ENCODE measurements around the gene SYT13.

SYT13 gene

DNA sequence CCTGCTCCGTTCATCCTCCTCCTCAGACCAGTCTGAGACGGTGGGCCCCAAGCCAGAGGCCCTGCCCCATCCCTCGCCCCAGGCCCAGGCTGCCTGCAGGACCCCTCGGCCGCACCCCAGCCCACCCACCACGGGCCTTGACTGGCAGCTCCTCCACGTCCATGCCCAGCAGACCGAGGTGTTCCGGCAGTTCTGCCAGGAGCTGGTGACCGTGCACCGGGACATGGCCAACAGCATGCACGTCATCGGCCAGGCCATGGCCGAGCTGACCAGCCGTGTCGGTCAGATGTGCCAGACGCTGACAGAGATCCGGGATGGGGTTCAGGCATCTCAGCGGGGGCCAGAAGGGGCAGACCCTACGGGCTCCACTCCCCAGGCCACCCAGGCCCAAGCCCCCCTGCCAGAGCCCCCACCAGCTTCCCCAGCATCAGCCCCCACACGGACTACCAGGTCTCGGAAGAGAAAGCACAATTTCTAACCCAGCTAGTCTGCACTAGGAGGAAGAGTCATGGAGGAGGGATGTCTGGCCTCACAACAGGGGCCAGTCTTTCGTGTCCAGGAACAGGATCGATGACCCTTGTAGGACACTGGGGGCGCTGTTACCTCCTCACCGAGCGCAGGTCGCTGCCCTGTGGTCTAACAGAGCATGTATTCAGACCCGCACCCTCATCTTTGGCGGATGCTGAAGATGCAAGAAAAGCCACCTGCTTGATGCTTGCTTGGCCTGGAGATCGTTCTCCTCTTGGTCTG lies 73.4 kb downstream of the SYT13 start:
- Histone ChIP-seq H3K4me3 (ENCODE audit: insufficient read length, low read depth) (no peak overlapping the region), H3K36me3 (ENCODE audit: insufficient read depth, insufficient read length, low read length) (peaks cover 37% of the 10 kb centered on the region)
- peak; percentile 55 for DNase-seq (ENCODE audit: low read depth, low spot score)

DNA sequence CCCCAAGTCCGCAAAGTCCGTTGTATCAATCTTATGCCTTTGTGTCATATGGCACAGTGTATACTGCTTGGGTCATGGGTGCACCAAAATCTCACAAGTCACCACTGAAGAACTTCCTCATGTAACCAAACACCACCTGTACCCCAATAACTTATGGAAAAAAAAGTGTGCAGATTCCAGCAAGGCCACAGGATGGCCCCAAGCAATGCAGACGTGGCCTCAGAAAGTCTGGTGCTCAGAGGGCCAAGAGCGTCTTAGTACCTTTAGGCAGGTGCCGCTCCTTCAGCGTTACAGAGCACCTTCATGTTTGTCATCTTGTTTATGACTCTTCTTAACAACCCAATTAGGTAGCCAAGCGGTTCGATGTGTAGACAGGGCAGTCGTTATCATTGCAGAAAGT lies 74.4 kb downstream of the SYT13 start:
- no peak for TF ChIP-seq ZNF274 (IDR thresholded peaks at IDR 0.05; ENCODE audit: low read depth, low read length)
- no peak for TF ChIP-seq SUZ12 (IDR thresholded peaks at IDR 0.05; ENCODE audit: extremely low read depth, insufficient read depth, insufficient read length)
- TF ChIP-seq YY1 (IDR thresholded peaks at IDR 0.05; ENCODE audit: insufficient read depth, insufficient read length), result no peak
- H3K9ac ChIP-seq (ENCODE audit: insufficient read length, low read depth), result no peak overlapping the region
- H3K36me3 ChIP-seq (ENCODE audit: insufficient read depth, insufficient read length, low read length), result peaks cover 37% of the 10 kb centered on the region
- no peaks in the 10 kb centered on the region for H3K27me3 ChIP-seq (ENCODE audit: insufficient read depth, insufficient read length)
- peaks cover 22% of the 10 kb centered on the region for H3K4me1 ChIP-seq (ENCODE audit: insufficient read depth, insufficient read length)
- DNase-seq (ENCODE audit: low read depth, low spot score), result no peak
- H3K9me3 ChIP-seq (ENCODE audit: insufficient read depth, low read length), result no peaks in the 10 kb centered on the region
- H3K4me3 ChIP-seq (ENCODE audit: insufficient read length, low read depth), result no peak overlapping the region

More for the DNA sequence above, 73.4 kb downstream of the SYT13 start:
- Histone ChIP-seq H3K9ac (ENCODE audit: insufficient read length, low read depth) (no peak overlapping the region), H3K27me3 (ENCODE audit: insufficient read depth, insufficient read length) (no peaks in the 10 kb centered on the region), H3K4me1 (ENCODE audit: insufficient read depth, insufficient read length) (peaks cover 22% of the 10 kb centered on the region), H3K9me3 (ENCODE audit: insufficient read depth, low read length) (no peaks in the 10 kb centered on the region)
- TF ChIP-seq ZNF274 (IDR thresholded peaks at IDR 0.05; ENCODE audit: low read depth, low read length) (no peak), SUZ12 (IDR thresholded peaks at IDR 0.05; ENCODE audit: extremely low read depth, insufficient read depth, insufficient read length) (no peak), YY1 (IDR thresholded peaks at IDR 0.05; ENCODE audit: insufficient read depth, insufficient read length) (no peak)

DNA sequence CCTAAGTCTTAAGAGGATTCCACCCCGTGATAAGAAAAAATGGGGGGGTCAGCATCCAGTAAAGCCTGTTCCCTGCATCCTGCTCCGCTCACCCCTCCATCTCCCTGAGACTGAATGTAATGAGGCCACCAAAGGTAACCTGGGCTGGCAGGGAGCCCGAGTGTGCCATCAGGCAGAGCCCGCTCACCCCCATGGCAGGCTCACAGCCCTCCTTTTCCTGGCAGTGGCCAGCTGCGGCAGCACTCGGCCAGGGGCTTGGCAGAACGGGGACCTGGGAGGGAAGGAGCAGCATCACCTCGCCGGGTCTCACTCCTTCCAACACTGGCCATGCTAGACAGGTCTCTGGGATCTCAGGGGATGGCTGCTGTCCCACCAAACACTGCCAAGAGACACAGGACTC lies 75.3 kb downstream of the SYT13 start:
- no peak overlapping the region for H3K9ac ChIP-seq (ENCODE audit: insufficient read length, low read depth)
- H3K36me3 ChIP-seq (ENCODE audit: insufficient read depth, insufficient read length, low read length), result peaks cover 38% of the 10 kb centered on the region
- H3K27me3 ChIP-seq (ENCODE audit: insufficient read depth, insufficient read length), result no peaks in the 10 kb centered on the region
- H3K4me3 ChIP-seq (ENCODE audit: insufficient read length, low read depth), result no peak overlapping the region
- no peaks in the 10 kb centered on the region for H3K9me3 ChIP-seq (ENCODE audit: insufficient read depth, low read length)
- TF ChIP-seq SUZ12 (IDR thresholded peaks at IDR 0.05; ENCODE audit: extremely low read depth, insufficient read depth, insufficient read length), result no peak
- TF ChIP-seq ZNF274 (IDR thresholded peaks at IDR 0.05; ENCODE audit: low read depth, low read length), result no peak
- peaks cover 22% of the 10 kb centered on the region for H3K4me1 ChIP-seq (ENCODE audit: insufficient read depth, insufficient read length)
- no peak for DNase-seq (ENCODE audit: low read depth, low spot score)

DNA sequence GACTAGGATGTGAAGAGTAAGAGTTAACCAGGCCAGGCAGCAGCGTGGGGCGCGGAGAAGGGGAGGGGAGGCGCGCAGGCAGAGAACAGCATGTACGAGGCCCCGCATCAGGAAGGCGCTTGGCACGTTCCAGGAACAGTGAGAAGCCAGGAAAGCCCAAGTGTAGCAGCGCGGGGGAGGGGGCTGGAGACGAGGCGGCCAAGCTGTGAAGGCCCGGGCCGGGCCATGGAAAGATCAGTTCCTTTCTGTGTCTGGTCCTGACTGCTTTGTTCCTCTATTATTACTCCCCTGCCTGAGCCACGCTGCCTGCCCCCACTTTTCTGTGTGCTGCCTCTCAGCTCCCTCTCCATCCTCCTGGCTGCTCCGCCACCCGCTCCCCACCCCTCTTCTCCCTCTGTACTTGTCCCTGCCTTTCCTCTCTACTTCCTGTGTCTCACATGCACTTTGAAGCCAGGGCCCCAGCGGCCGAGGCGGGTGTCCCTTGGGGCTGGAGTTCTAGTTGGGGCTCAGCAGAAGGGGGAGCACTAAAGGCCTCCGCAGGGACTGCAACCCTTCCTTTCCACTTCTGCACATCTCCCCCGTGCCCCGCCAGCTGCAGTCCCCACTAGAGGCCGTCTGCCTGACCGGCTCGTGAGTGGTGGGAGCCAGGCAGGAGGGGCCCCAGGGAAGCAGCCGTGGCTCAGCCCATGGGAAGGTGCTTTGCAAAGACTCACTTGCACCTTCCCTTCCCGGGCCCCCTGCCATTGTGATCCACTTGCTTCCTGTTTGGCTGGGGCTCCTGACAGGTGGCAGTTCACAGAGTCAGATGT lies 76.0 kb downstream of the SYT13 start:
- DNase-seq (ENCODE audit: low read depth, low spot score), result peak; percentile 23
- Histone ChIP-seq H3K4me1 (ENCODE audit: insufficient read depth, insufficient read length) (peaks cover 22% of the 10 kb centered on the region), H3K9ac (ENCODE audit: insufficient read length, low read depth) (peak overlapping the region; percentile 39), H3K36me3 (ENCODE audit: insufficient read depth, insufficient read length, low read length) (peaks cover 45% of the 10 kb centered on the region), H3K9me3 (ENCODE audit: insufficient read depth, low read length) (no peaks in the 10 kb centered on the region), H3K4me3 (ENCODE audit: insufficient read length, low read depth) (no peak overlapping the region), H3K27me3 (ENCODE audit: insufficient read depth, insufficient read length) (no peaks in the 10 kb centered on the region)
- TF ChIP-seq SUZ12 (IDR thresholded peaks at IDR 0.05; ENCODE audit: extremely low read depth, insufficient read depth, insufficient read length) (no peak), ZNF274 (IDR thresholded peaks at IDR 0.05; ENCODE audit: low read depth, low read length) (no peak), YY1 (IDR thresholded peaks at IDR 0.05; ENCODE audit: insufficient read depth, insufficient read length) (no peak)

DNA sequence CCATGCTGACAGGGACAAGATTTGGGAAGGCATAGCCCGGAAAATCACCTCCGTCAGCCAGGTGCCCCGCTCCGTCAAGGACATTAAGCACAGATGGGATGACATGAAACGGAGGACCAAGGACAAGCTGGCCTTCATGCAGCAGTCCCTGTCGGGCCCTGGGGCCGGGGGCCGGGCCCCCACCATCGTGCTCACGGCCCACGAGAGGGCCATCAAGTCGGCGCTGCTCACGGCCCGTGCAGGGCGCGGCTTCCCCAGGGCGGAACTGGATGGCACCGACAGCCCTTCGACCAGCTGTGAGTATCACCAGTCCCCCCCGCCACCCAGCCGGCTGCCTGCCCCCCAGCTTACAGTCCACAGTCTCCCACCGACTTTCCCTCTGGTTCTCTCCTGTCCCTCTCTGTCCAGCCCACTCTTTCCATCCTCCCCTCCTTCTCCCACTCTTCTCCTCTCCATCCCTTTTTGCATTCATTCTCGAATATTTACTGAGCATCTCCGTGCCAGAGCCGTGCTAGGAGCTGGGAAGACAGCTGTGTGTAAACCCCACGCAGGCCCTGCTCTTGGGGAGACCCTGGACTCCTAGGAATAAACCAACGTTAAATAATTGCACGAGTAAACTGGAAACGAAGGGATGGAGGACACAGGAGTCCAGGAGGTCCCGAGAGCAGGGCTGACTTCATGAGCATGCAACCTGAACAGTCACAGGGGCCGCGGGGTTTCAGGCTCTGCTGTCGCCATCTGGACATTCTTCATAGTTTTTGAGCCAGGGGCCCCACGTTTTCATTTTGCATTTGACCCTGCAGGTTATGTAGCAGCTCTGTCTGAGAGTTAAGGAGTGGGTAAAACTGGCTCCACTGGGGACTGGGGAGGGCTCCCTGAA lies 76.9 kb downstream of the SYT13 start:
- TF ChIP-seq ZNF274 (IDR thresholded peaks at IDR 0.05; ENCODE audit: low read depth, low read length) (no peak), YY1 (IDR thresholded peaks at IDR 0.05; ENCODE audit: insufficient read depth, insufficient read length) (no peak), SUZ12 (IDR thresholded peaks at IDR 0.05; ENCODE audit: extremely low read depth, insufficient read depth, insufficient read length) (no peak)
- Histone ChIP-seq H3K36me3 (ENCODE audit: insufficient read depth, insufficient read length, low read length) (peaks cover 49% of the 10 kb centered on the region), H3K9ac (ENCODE audit: insufficient read length, low read depth) (peak overlapping the region; percentile 39), H3K27me3 (ENCODE audit: insufficient read depth, insufficient read length) (no peaks in the 10 kb centered on the region), H3K4me1 (ENCODE audit: insufficient read depth, insufficient read length) (peaks cover 28% of the 10 kb centered on the region), H3K4me3 (ENCODE audit: insufficient read length, low read depth) (no peak overlapping the region), H3K9me3 (ENCODE audit: insufficient read depth, low read length) (no peaks in the 10 kb centered on the region)
- DNase-seq (ENCODE audit: low read depth, low spot score), result no peak

DNA sequence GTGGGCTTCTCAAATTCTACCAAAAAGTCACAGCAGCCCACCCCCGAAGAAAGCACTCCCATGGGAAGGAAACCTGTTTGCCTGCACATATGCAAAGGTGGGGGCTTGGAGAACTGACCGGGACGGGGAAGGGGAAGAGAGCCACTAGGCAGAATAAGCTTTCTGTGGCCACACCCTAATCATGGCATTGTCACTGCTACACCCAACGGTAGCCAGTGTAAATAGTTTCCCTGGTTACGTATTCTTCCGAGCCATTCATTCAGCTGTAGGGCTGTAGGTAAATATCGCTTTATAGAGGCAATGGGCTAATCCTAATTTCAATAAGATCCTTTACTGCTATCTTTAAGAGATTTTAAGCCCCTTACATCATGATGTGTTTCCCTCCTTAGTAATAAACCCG lies 78.0 kb downstream of the SYT13 start:
- H3K36me3 ChIP-seq (ENCODE audit: insufficient read depth, insufficient read length, low read length), result peaks cover 39% of the 10 kb centered on the region
- H3K4me1 ChIP-seq (ENCODE audit: insufficient read depth, insufficient read length), result peaks cover 28% of the 10 kb centered on the region
- no peaks in the 10 kb centered on the region for H3K9me3 ChIP-seq (ENCODE audit: insufficient read depth, low read length)
- no peak overlapping the region for H3K9ac ChIP-seq (ENCODE audit: insufficient read length, low read depth)
- no peak overlapping the region for H3K4me3 ChIP-seq (ENCODE audit: insufficient read length, low read depth)
- TF ChIP-seq SUZ12 (IDR thresholded peaks at IDR 0.05; ENCODE audit: extremely low read depth, insufficient read depth, insufficient read length) (no peak), YY1 (IDR thresholded peaks at IDR 0.05; ENCODE audit: insufficient read depth, insufficient read length) (no peak), ZNF274 (IDR thresholded peaks at IDR 0.05; ENCODE audit: low read depth, low read length) (no peak)
- no peak for DNase-seq (ENCODE audit: low read depth, low spot score)
- H3K27me3 ChIP-seq (ENCODE audit: insufficient read depth, insufficient read length), result no peaks in the 10 kb centered on the region
